WTC11 (cell line): ENCODE results near the gene ITGA11.

Experiments
- ARID4B ChIP-seq: sonication (generic); formaldehyde crosslinking; IDR thresholded peaks from 2 replicates; pipeline ENCODE4 v1.8.0; 2023; ENCODE audit warnings: missing genetic modification reagents, mild to moderate bottlenecking, borderline replicate concordance
- CREB1 ChIP-seq: sonication (generic); formaldehyde crosslinking; IDR thresholded peaks from 2 replicates; pipeline ENCODE4 v1.8.0; 2023; ENCODE audit warnings: mild to moderate bottlenecking, missing genetic modification reagents
- CTCF ChIP-seq: fragments of 200-600 bp; IDR thresholded peaks from 2 replicates; pipeline ENCODE4 v1.8.0; 2022; ENCODE audit warnings: antibody characterized with exemption
- ERG ChIP-seq: fragments of 250-450 bp; sonication (Bioruptor Pico); IDR thresholded peaks from 2 replicates; pipeline ENCODE4 v1.8.0; 2021; ENCODE audit warnings: mild to moderate bottlenecking
- MAX ChIP-seq: sonication (generic); formaldehyde crosslinking; IDR thresholded peaks from 2 replicates; pipeline ENCODE4 v1.8.0; 2022; ENCODE audit warnings: mild to moderate bottlenecking, missing genetic modification reagents
- NFE2L1 ChIP-seq: sonication (generic); formaldehyde crosslinking; IDR thresholded peaks from 2 replicates; pipeline ENCODE4 v1.8.1; 2023; ENCODE audit warnings: missing genetic modification reagents
- SOX15 ChIP-seq: fragments of 250-450 bp; sonication (Bioruptor Pico); IDR thresholded peaks from 2 replicates; pipeline ENCODE4 v1.9.0; 2021; ENCODE audit warnings: mild to moderate bottlenecking
- STAT6 ChIP-seq: sonication (generic); formaldehyde crosslinking; conservative IDR thresholded peaks from 2 replicates; pipeline ENCODE4 v1.8.1; 2023; ENCODE audit warnings: mild to moderate bottlenecking, low read depth, missing genetic modification reagents, moderate library complexity
- USF1 ChIP-seq: sonication (generic); formaldehyde crosslinking; IDR thresholded peaks from 2 replicates; pipeline ENCODE4 v1.8.0; 2022; ENCODE audit warnings: mild to moderate bottlenecking, missing genetic modification reagents
- ZNF263 ChIP-seq: sonication (generic); formaldehyde crosslinking; IDR thresholded peaks from 2 replicates; pipeline ENCODE4 v1.8.1; 2022; ENCODE audit warnings: low read depth, mild to moderate bottlenecking, moderate library complexity, missing genetic modification reagents
- ZNF317 ChIP-seq: sonication (generic); formaldehyde crosslinking; IDR thresholded peaks from 2 replicates; pipeline ENCODE4 v1.8.1; 2023; ENCODE audit warnings: low read depth, mild to moderate bottlenecking, moderate library complexity, missing genetic modification reagents, borderline replicate concordance

- TF ChIP-seq ZNF317 (CRISPR knock-in tag) = no peak
- TF ChIP-seq MAX (CRISPR knock-in tag) = no peak
- no peak for TF ChIP-seq NFE2L1 (CRISPR knock-in tag)
- no peak for TF ChIP-seq CTCF
- no peak for TF ChIP-seq CREB1 (CRISPR knock-in tag)
- no peak for TF ChIP-seq ERG (CRISPR knock-in tag)
- TF ChIP-seq ZNF263 (CRISPR knock-in tag) = no peak
- no peak for TF ChIP-seq USF1 (CRISPR knock-in tag)
- no peak for TF ChIP-seq SOX15 (CRISPR knock-in tag)
- TF ChIP-seq ARID4B (CRISPR knock-in tag) = no peak
- no peak for TF ChIP-seq STAT6
These were observed 129.2 kb downstream of the ITGA11 start for GRCh38 chr15:68302729-68303128.
